Right lobe of liver (tissue), 6 donors: ENCODE measurements around the gene PHLDA2. TPM values are rescaled to one million over a fixed set of nuclear protein-coding genes. Genes with fewer than 3 reads are reported as not detected.

Experiments used
- ATAC-seq, 4 donors: fragments of 200-7000 bp; cut with Tn5 transposase; one replicate each; pipeline ENCODE4 v1.9.1; 2020; ENCODE audit warnings: mild to moderate bottlenecking in 4 of 4, moderate library complexity in 4 of 4
- DNase-seq, 3 donors: peaks; one replicate each; pipeline ENCODE4 v3.0.0-alpha.2; 2020
- H3K27ac ChIP-seq, 3 donors: fragments of 200-600 bp; one replicate each; pipeline ENCODE4 v1.8.0; 2022
- H3K27me3 ChIP-seq, 2 donors: fragments of 200-600 bp; one replicate each; pipeline ENCODE4 v1.8.0; 2022
- H3K36me3 ChIP-seq, 4 donors: fragments of 200-600 bp; sonication (generic) in 1 of 4; one replicate each; pipeline versions ENCODE4 v1.5.1 to v1.8.0; 2017 to 2022; ENCODE audit warnings: control low read depth in 1 of 4
- H3K4me1 ChIP-seq, 4 donors: fragments of 200-600 bp; sonication (generic) in 1 of 4; one replicate each; pipeline versions ENCODE4 v1.5.1 to v1.8.0; 2017 to 2022; ENCODE audit warnings: control low read depth in 1 of 4
- H3K4me3 ChIP-seq, 3 donors: fragments of 200-600 bp; one replicate each; pipeline ENCODE4 v1.8.0; 2022
- H3K9me3 ChIP-seq, 4 donors: fragments of 200-600 bp; sonication (generic) in 1 of 4; one replicate each; pipeline versions ENCODE4 v1.5.1 to v1.8.0; 2017 to 2022; ENCODE audit warnings: control low read depth in 1 of 4
- CTCF ChIP-seq, 4 donors: fragments of 200-600 bp in 3 of 4; fragments of 450-650 bp in 1 of 4; IDR thresholded peaks; one replicate each; pipeline versions ENCODE4 v1.5.1 to v1.8.0; 2016 to 2022; ENCODE audit warnings: antibody characterized with exemption in 4 of 4, mild to moderate bottlenecking in 2 of 4
- POLR2A ChIP-seq: fragments of 450-650 bp; IDR thresholded peaks from one replicate; pipeline ENCODE4 v1.6.1; 2017; ENCODE audit warnings: antibody characterized with exemption, mild to moderate bottlenecking
- WGBS: methylation state at CpG from one replicate; pipeline ENCODE4 v1.1.6; 2018; ENCODE audit warnings: low coverage, low lambda C conversion rate; ENCODE audit not compliant: insufficient coverage; ENCODE audit errors: missing lambda C conversion rate; 5-methylcytosine and 5-hydroxymethylcytosine counted together
- intact Hi-C, 2 donors: fragments of 100-400 bp; cut with DNase I; formaldehyde crosslinking; loops; one replicate each; pipeline versions ENCODE4 v1.11.2 to v1.14.1; 2022
- total RNA-seq, 6 experiments: library from RNA; depleted of rRNA in 2 of 6; stranded (reverse); fragments of >200 nt in 2 of 6; fragmentation: NEBNext Ultra II Directional in 3 of 6; extraction: Animal tissue kit (Norgen Biotek cat#: 25700) in 3 of 6; gene quantifications; one replicate each; pipeline versions ENCODE4 v1.1.0 to v1.2.4, GENCODE V29; 2016 to 2023
- donor health status: DM: no; HTN: yes; CAD: no.
- donor health status: DM: no; HTN: no; CAD: no.
- donor health status: DM: no; HTN: no; CAD: no.
- donor health status: DM: no; HTN: yes; CAD: no.
- donor health status: DM: no; HTN: yes; CAD: no.

Gene PHLDA2
- total RNA-seq, 6 experiments from 2014 or later = 0.51 to 12.7 (median 5.9) TPM; not detected in 1

GRCh38 chr11:2950825-2951224 is 21.6 kb upstream of the PHLDA2 start:
- ATAC-seq (no peak), DNase-seq (no peak)
- Histone ChIP-seq H3K9me3 (no peaks in the 10 kb centered on the region), H3K4me3 (no peak overlapping the region), H3K4me1 (peaks cover 0 to 5% (median 1%) of the 10 kb centered on the region in 4 donors), H3K27ac (no peak overlapping the region), H3K36me3 (peaks cover 0 to 74% (median 35%) of the 10 kb centered on the region in 4 donors), H3K27me3 (no peaks in the 10 kb centered on the region)
- WGBS = 78% methylated on average over 1 of the region's 1 CpG
- TF ChIP-seq POLR2A = no peak
- no peak for TF ChIP-seq CTCF (IDR thresholded peaks at IDR 0.05)
- intact Hi-C loops = no loop called here

- intact Hi-C loops = no loop called here
- ATAC-seq (no peak), DNase-seq (no peak)
- H3K4me1 ChIP-seq = peaks cover 0 to 9% (median 4%) of the 10 kb centered on the region in 4 donors
- no peaks in the 10 kb centered on the region for H3K9me3 ChIP-seq
- no peak overlapping the region for H3K27ac ChIP-seq
- 90% methylated on average over 2 of the region's 11 CpGs for WGBS
- no peak for TF ChIP-seq CTCF (IDR thresholded peaks at IDR 0.05)
- no peak for TF ChIP-seq POLR2A
- H3K4me3 ChIP-seq = no peak overlapping the region
- no peaks in the 10 kb centered on the region for H3K27me3 ChIP-seq
- H3K36me3 ChIP-seq = peaks cover 0 to 65% (median 28%) of the 10 kb centered on the region in 4 donors
Measured at GRCh38 chr11:2949920-2950319, 20.7 kb upstream of the PHLDA2 start.

- Histone ChIP-seq H3K27me3 (no peaks in the 10 kb centered on the region), H3K4me1 (peaks cover 0 to 9% (median 4%) of the 10 kb centered on the region in 4 donors), H3K36me3 (peaks cover 0 to 43% (median 15%) of the 10 kb centered on the region in 4 donors), H3K4me3 (no peak overlapping the region), H3K9me3 (no peaks in the 10 kb centered on the region), H3K27ac (no peak overlapping the region)
- intact Hi-C loops = no loop called here
- ATAC-seq = no peak
- no peak for DNase-seq
- 83% methylated on average over 8 of the region's 11 CpGs for WGBS
- TF ChIP-seq POLR2A = no peak
- no peak for TF ChIP-seq CTCF (IDR thresholded peaks at IDR 0.05)
Measured at GRCh38 chr11:2947744-2948143, 18.5 kb upstream of the PHLDA2 start.

- Histone ChIP-seq H3K4me1 (peaks cover 0 to 19% (median 9%) of the 10 kb centered on the region in 4 donors), H3K27me3 (no peaks in the 10 kb centered on the region), H3K9me3 (no peaks in the 10 kb centered on the region), H3K27ac (no peak overlapping the region), H3K36me3 (peaks cover 0 to 24% (median 3%) of the 10 kb centered on the region in 4 donors), H3K4me3 (no peak overlapping the region)
- no peak for TF ChIP-seq CTCF (IDR thresholded peaks at IDR 0.05)
- WGBS = 100% methylated on average over 1 of the region's 8 CpGs
- intact Hi-C loops = no loop called here
- ATAC-seq (no peak), DNase-seq (no peak)
Measured at GRCh38 chr11:2945757-2946287, 16.6 kb upstream of the PHLDA2 start.
